Trophoblast cell (in vitro differentiated cells and primary cell): ENCODE data around the gene EPS15.
"Not testable (repeated sequence)": the region's sequence is repeated elsewhere in the genome, so short reads cannot be mapped to it uniquely, and the experiment has no call there.

Source experiments
- DNase-seq, 2 donors: peaks; one replicate each; pipeline ENCODE4 v3.0.0-alpha.2; 2016
- H2AFZ ChIP-seq: 2 replicates; pipeline ENCODE4 v1.6.1; 2013; ENCODE audit warnings: low read length, moderate library complexity, mild to moderate bottlenecking; ENCODE audit not compliant: insufficient read depth, poor library complexity
- H2AK5ac ChIP-seq: 2 replicates; pipeline ENCODE4 v1.6.1; 2013; ENCODE audit warnings: mild to moderate bottlenecking, low read length
- H2BK120ac ChIP-seq: 2 replicates; pipeline ENCODE4 v1.6.1; 2013; ENCODE audit warnings: low read length, mild to moderate bottlenecking, moderate library complexity; ENCODE audit not compliant: insufficient read depth, poor library complexity
- H2BK12ac ChIP-seq: 2 replicates; pipeline ENCODE4 v1.6.1; 2013; ENCODE audit warnings: mild to moderate bottlenecking, low read length, moderate library complexity
- H2BK5ac ChIP-seq: 2 replicates; pipeline ENCODE4 v1.6.1; 2013; ENCODE audit warnings: low read length, low read depth, moderate library complexity, mild to moderate bottlenecking; ENCODE audit not compliant: poor library complexity
- H3K14ac ChIP-seq: 2 replicates; pipeline ENCODE4 v1.6.1; 2013; ENCODE audit warnings: mild to moderate bottlenecking, low read length
- H3K18ac ChIP-seq: 2 replicates; pipeline ENCODE4 v1.6.1; 2013; ENCODE audit warnings: mild to moderate bottlenecking, low read length
- H3K23ac ChIP-seq: 2 replicates; pipeline ENCODE4 v1.6.1; 2013; ENCODE audit warnings: low read length
- H3K27ac ChIP-seq: 2 replicates; pipeline ENCODE4 v1.5.1; 2013; ENCODE audit warnings: low read depth, mild to moderate bottlenecking, inconsistent platforms, low read length, moderate library complexity
- H3K27me3 ChIP-seq: 2 replicates; pipeline ENCODE4 v1.6.1; 2013; ENCODE audit warnings: inconsistent platforms, mild to moderate bottlenecking, low read length, moderate library complexity; ENCODE audit not compliant: insufficient read depth
- H3K36me3 ChIP-seq, 2 experiments: 1 replicate in 1 of 2; 2 replicates in 1 of 2; pipeline ENCODE4 v1.6.1; 2013; ENCODE audit warnings: low read length in 2 of 2, mild to moderate bottlenecking in 2 of 2, moderate library complexity in 1 of 2; ENCODE audit not compliant: insufficient read depth in 2 of 2, control insufficient read depth in 1 of 2
- H3K4ac ChIP-seq: 2 replicates; pipeline ENCODE4 v1.6.1; 2013; ENCODE audit warnings: low read depth, mild to moderate bottlenecking, low read length, moderate library complexity
- H3K4me1 ChIP-seq, 2 experiments: 1 replicate in 1 of 2; 2 replicates in 1 of 2; pipeline ENCODE4 v1.6.1; 2013; ENCODE audit warnings: low read length in 2 of 2, mild to moderate bottlenecking in 2 of 2, moderate library complexity in 1 of 2; ENCODE audit not compliant: insufficient read depth in 2 of 2, control insufficient read depth in 1 of 2
- H3K4me2 ChIP-seq: 2 replicates; pipeline ENCODE4 v1.6.1; 2013; ENCODE audit warnings: inconsistent platforms, mild to moderate bottlenecking, low read length, moderate library complexity
- H3K4me3 ChIP-seq: 2 replicates; pipeline ENCODE4 v1.5.1; 2013; ENCODE audit warnings: mild to moderate bottlenecking, low read depth, low read length, inconsistent platforms
- H3K79me1 ChIP-seq: one replicate; pipeline ENCODE4 v1.6.1; 2013; ENCODE audit warnings: low read length
- H3K79me2 ChIP-seq: 2 replicates; pipeline ENCODE4 v1.6.1; 2013; ENCODE audit warnings: low read length, mild to moderate bottlenecking; ENCODE audit not compliant: control insufficient read depth, insufficient read depth, poor library complexity
- H3K9ac ChIP-seq: 2 replicates; pipeline ENCODE4 v1.6.1; 2013; ENCODE audit warnings: mild to moderate bottlenecking, low read length
- H3K9me3 ChIP-seq: 2 replicates; pipeline ENCODE4 v1.6.1; 2013; ENCODE audit warnings: low read depth, mild to moderate bottlenecking, control low read depth, inconsistent platforms, low read length; ENCODE audit not compliant: insufficient read depth
- H4K12ac ChIP-seq: 2 replicates; pipeline ENCODE4 v1.6.1; 2013; ENCODE audit warnings: low read depth, mild to moderate bottlenecking, low read length, moderate library complexity
- H4K8ac ChIP-seq: 2 replicates; pipeline ENCODE4 v1.6.1; 2013; ENCODE audit warnings: low read depth, mild to moderate bottlenecking, low read length, moderate library complexity
- H4K91ac ChIP-seq: one replicate; pipeline ENCODE4 v1.6.1; 2013; ENCODE audit warnings: low read depth, mild to moderate bottlenecking, low read length, moderate library complexity
- WGBS: extraction: QIAGEN DNeasy Blood & Tissue Kit; methylation state at CpG from one replicate; pipeline ENCODE4 v1.1.7; 2013; ENCODE audit warnings: missing lambda C conversion rate; ENCODE audit not compliant: insufficient read length, insufficient coverage; ENCODE audit errors: extremely low coverage; 5-methylcytosine and 5-hydroxymethylcytosine counted together

Gene EPS15

DNA sequence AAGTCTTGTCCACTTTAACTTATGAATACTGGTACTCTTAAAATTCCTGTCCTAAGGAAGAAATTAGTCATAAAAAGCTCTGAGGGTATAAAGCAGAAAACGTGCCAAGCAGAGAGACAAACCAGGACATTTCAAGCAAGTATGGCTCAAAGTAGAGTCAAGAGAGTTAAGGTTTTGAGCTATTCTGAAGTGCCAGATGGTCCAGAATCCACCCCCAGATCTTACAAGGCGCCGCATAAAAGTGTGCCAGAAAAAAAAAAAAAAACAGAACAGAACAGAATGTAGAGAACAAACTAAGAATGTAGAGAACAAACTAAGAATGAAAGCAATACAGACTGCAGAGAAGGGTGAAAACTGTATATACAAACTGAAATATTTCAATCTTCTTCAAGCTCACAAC lies 12.5 kb downstream of the EPS15 start:
- no peak overlapping the region for H2BK5ac ChIP-seq
- H3K27me3 ChIP-seq = no peaks in the 10 kb centered on the region
- H3K9ac ChIP-seq = no peak overlapping the region
- no peak overlapping the region for H4K91ac ChIP-seq
- no peak overlapping the region for H4K8ac ChIP-seq
- H3K9me3 ChIP-seq = no peaks in the 10 kb centered on the region
- H3K4me2 ChIP-seq = no peak overlapping the region
- H2BK120ac ChIP-seq = no peak overlapping the region
- no peak overlapping the region for H3K14ac ChIP-seq
- no peaks in the 10 kb centered on the region for H3K79me1 ChIP-seq
- no peak overlapping the region for H2AK5ac ChIP-seq
- no peak overlapping the region for H4K12ac ChIP-seq
- H3K27ac ChIP-seq = no peak overlapping the region
- DNase-seq = peak in 1 of 2 donors; percentile 43
- peaks cover 7% of the 10 kb centered on the region for H3K79me2 ChIP-seq
- H3K23ac ChIP-seq = no peak overlapping the region
- H3K18ac ChIP-seq = no peak overlapping the region
- H3K36me3 ChIP-seq = peaks cover 3 to 12% of the 10 kb centered on the region in 2 experiments
- no peaks in the 10 kb centered on the region for H3K4me1 ChIP-seq
- no CpG with 5 or more reads among the region's 3 CpGs for WGBS
- H2AFZ ChIP-seq = no peak overlapping the region
- no peak overlapping the region for H2BK12ac ChIP-seq
- H3K4ac ChIP-seq = no peak overlapping the region
- no peak overlapping the region for H3K4me3 ChIP-seq

DNA sequence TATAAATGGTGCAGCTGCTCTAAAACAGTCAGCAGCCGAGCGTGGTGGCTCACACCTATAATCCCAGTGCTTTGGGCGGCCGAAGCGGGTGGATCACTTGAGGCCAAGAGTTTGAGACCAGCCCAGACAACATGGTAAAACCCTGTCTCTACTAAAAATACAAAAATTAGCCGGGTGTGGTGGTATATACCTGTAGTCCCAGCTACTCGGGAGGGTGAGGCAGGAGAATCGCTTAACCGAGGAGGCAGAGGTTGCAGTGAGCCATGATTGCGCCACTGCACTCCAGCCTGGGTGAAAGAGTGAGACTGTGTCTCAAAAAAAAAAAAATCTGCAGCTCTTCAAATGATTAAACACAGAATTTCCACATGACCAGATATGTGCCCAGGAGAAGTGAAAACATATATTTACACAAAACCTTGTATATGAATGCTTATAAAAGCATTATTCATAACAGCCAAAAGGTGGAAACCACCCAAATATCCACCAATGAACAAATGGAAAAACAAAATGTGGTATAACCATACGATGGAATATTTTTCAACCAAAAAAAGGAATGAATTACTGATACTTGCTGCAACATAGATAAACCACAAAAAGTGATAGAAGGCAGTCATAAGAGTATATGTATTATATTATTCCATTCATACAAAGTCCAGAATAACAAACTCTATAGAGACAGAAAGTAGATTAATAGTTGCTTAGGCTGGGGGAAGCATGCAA lies 14.1 kb downstream of the EPS15 start:
- WGBS = no CpG with 5 or more reads among the region's 11 CpGs
- DNase-seq = no peak
- no peak overlapping the region for H2BK5ac ChIP-seq
- no peak overlapping the region for H4K91ac ChIP-seq
- no peak overlapping the region for H3K18ac ChIP-seq
- H3K9me3 ChIP-seq = no peaks in the 10 kb centered on the region
- H3K14ac ChIP-seq = no peak overlapping the region
- H4K12ac ChIP-seq = no peak overlapping the region
- no peaks in the 10 kb centered on the region for H3K4me1 ChIP-seq
- no peak overlapping the region for H3K9ac ChIP-seq
- peak overlapping the region; percentile 52 for H3K4ac ChIP-seq
- no peak overlapping the region for H3K23ac ChIP-seq
- H2AFZ ChIP-seq = no peak overlapping the region
- no peak overlapping the region for H2BK12ac ChIP-seq
- H3K4me3 ChIP-seq = no peak overlapping the region
- peaks cover 7% of the 10 kb centered on the region for H3K79me2 ChIP-seq
- H3K4me2 ChIP-seq = no peak overlapping the region
- H4K8ac ChIP-seq = no peak overlapping the region
- H2BK120ac ChIP-seq = no peak overlapping the region
- no peaks in the 10 kb centered on the region for H3K79me1 ChIP-seq
- peaks cover 4 to 14% of the 10 kb centered on the region in 2 experiments for H3K36me3 ChIP-seq
- H3K27me3 ChIP-seq = no peaks in the 10 kb centered on the region
- no peak overlapping the region for H3K27ac ChIP-seq
- no peak overlapping the region for H2AK5ac ChIP-seq

DNA sequence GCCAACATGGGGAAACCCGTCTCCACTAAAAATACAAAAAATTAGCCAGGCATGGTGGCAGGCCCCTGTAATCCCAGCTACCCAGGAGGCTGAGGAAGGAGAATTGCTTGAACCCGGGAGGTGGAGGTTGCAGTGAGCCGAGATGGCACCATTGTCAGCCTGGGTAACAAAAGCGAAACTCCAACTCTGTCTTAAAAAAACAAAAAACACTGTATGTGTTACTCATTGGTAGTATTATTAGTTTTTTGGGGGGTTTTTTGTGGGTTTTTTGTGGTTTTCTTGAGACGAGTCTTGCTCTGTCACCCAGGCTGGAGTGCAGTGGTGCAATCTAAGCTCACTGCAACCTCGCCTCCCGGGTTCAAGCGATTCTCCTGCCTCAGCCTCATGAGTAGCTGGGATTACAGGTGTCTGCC lies 17.8 kb downstream of the EPS15 start:
- not testable (repeated sequence) for H3K4me2 ChIP-seq, H2BK5ac ChIP-seq, H3K14ac ChIP-seq, H2BK12ac ChIP-seq, H3K4me1 ChIP-seq, H2BK120ac ChIP-seq, H3K4me3 ChIP-seq, H3K23ac ChIP-seq, H4K12ac ChIP-seq, H4K91ac ChIP-seq, H3K79me1 ChIP-seq, H3K79me2 ChIP-seq, H2AFZ ChIP-seq, H3K27ac ChIP-seq, H4K8ac ChIP-seq, H3K27me3 ChIP-seq, H3K18ac ChIP-seq, H2AK5ac ChIP-seq, H3K9me3 ChIP-seq, DNase-seq, H3K9ac ChIP-seq
- Histone ChIP-seq H3K4ac (peak overlapping the region; percentile 46), H3K36me3 (peaks cover 4 to 10% of the 10 kb centered on the region in 2 experiments)
- no CpG with 5 or more reads among the region's 8 CpGs for WGBS

DNA sequence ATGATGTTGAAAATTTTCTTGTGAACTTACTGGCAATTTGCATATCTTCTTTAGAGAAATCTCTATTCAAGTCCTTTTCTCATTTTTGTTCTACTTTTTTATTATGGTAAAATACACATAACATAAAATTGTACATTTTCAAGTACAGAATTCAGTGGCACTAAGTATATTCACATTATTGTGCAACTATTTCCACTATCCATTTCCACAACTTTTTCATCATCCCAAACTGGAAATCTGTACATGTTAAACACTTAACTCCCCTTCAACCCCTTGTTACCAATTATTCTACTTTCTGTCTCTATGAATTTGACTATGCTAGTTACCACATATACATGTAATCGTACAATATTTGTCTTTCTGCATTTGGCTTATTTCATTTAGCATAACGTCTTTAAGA lies 19.4 kb downstream of the EPS15 start:
- H3K18ac ChIP-seq = no peak overlapping the region
- no peak for DNase-seq
- no peak overlapping the region for H4K12ac ChIP-seq
- no peak overlapping the region for H2AK5ac ChIP-seq
- no peak overlapping the region for H3K14ac ChIP-seq
- H3K4me1 ChIP-seq = no peaks in the 10 kb centered on the region
- H3K4me2 ChIP-seq = no peak overlapping the region
- no peaks in the 10 kb centered on the region for H3K79me1 ChIP-seq
- H3K4me3 ChIP-seq = no peak overlapping the region
- no peak overlapping the region for H3K23ac ChIP-seq
- no peak overlapping the region for H2BK120ac ChIP-seq
- H3K4ac ChIP-seq = no peak overlapping the region
- H3K9ac ChIP-seq = no peak overlapping the region
- no peaks in the 10 kb centered on the region for H3K9me3 ChIP-seq
- H3K27ac ChIP-seq = no peak overlapping the region
- H3K27me3 ChIP-seq = no peaks in the 10 kb centered on the region
- peaks cover 1% of the 10 kb centered on the region for H3K79me2 ChIP-seq
- no peak overlapping the region for H4K91ac ChIP-seq
- no peak overlapping the region for H4K8ac ChIP-seq
- no peak overlapping the region for H2AFZ ChIP-seq
- peaks cover 4 to 10% of the 10 kb centered on the region in 2 experiments for H3K36me3 ChIP-seq
- H2BK12ac ChIP-seq = no peak overlapping the region
- no CpG with 5 or more reads among the region's 2 CpGs for WGBS
- no peak overlapping the region for H2BK5ac ChIP-seq
